Measurements from ENCODE around the gene SLC37A1.

DNA sequence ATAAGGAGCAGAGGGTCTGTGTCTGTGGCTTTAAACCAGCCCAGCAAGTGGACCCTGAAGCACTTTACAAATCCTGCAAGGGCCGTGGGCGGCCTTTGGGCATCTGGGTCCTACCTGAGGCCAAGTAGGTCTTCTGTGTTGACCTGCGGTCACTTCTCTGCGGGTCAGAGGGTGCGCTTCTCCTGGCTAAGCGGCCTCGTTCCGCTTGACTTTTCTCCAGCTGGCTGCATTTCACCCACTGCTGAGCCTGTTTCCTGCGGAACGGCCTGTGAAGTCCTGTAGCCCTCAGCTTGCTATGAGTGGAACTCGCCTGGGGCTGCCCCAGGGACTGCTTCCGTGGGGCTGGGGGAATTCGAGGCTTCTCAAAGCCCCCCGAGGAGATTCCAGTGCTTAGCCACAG is 43.3 kb downstream of the SLC37A1 start:
- TF ChIP-seq POLR2A (IDR thresholded peaks at IDR 0.05) (no peak), POLR2AphosphoS5 (IDR thresholded peaks at IDR 0.05) (no peak)
- TF ChIP-seq, protein P1, sequence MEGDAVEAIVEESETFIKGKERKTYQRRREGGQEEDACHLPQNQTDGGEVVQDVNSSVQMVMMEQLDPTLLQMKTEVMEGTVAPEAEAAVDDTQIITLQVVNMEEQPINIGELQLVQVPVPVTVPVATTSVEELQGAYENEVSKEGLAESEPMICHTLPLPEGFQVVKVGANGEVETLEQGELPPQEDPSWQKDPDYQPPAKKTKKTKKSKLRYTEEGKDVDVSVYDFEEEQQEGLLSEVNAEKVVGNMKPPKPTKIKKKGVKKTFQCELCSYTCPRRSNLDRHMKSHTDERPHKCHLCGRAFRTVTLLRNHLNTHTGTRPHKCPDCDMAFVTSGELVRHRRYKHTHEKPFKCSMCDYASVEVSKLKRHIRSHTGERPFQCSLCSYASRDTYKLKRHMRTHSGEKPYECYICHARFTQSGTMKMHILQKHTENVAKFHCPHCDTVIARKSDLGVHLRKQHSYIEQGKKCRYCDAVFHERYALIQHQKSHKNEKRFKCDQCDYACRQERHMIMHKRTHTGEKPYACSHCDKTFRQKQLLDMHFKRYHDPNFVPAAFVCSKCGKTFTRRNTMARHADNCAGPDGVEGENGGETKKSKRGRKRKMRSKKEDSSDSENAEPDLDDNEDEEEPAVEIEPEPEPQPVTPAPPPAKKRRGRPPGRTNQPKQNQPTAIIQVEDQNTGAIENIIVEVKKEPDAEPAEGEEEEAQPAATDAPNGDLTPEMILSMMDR (IDR thresholded peaks at IDR 0.05), result no peak

Measured in sigmoid colon (tissue), 4 donors.